Astrocyte (in vitro differentiated cells and primary cell): ENCODE results near the gene OR6C2. TPM values are rescaled to one million over a fixed set of nuclear protein-coding genes. Genes with fewer than 3 reads are reported as not detected.

Experiments used
- DNase-seq: peaks from one replicate; pipeline ENCODE4 v3.0.0-alpha.2; 2010; ENCODE audit warnings: low read depth
- FAIRE-seq: peaks from 2 replicates; lab custom pipeline; 2011; peaks lifted over from hg19 to GRCh38; lab: Jason Lieb, UNC
- H2AFZ ChIP-seq: 2 replicates; pipeline ENCODE4 v1.6.0; 2012; ENCODE audit warnings: low read depth, low read length, inconsistent platforms
- H3K27ac ChIP-seq: 2 replicates; pipeline ENCODE4 v1.5.1; 2011; ENCODE audit warnings: low read depth, low read length, inconsistent platforms
- H3K27me3 ChIP-seq: 2 replicates; pipeline ENCODE4 v1.6.0; 2011; ENCODE audit warnings: low read length, inconsistent platforms; ENCODE audit not compliant: insufficient read depth
- H3K36me3 ChIP-seq: 2 replicates; pipeline ENCODE4 v1.5.1; 2011; ENCODE audit warnings: low read length, inconsistent platforms; ENCODE audit not compliant: insufficient read depth
- H3K4me1 ChIP-seq: 2 replicates; pipeline ENCODE4 v1.5.1; 2011; ENCODE audit warnings: low read length, inconsistent platforms; ENCODE audit not compliant: insufficient read depth
- H3K4me2 ChIP-seq: 2 replicates; pipeline ENCODE4 v1.6.0; 2012; ENCODE audit warnings: low read length, inconsistent platforms
- H3K4me3 ChIP-seq: 2 replicates; pipeline ENCODE4 v1.5.1; 2011; ENCODE audit warnings: low read depth, mild to moderate bottlenecking, low read length, inconsistent platforms; ENCODE audit not compliant: insufficient read depth
- H3K79me2 ChIP-seq: 2 replicates; pipeline ENCODE4 v1.6.0; 2012; ENCODE audit warnings: mild to moderate bottlenecking, low read length, inconsistent platforms; ENCODE audit not compliant: insufficient read depth
- H3K9ac ChIP-seq: 2 replicates; pipeline ENCODE4 v1.6.0; 2012; ENCODE audit warnings: mild to moderate bottlenecking, low read length, inconsistent platforms
- H3K9me3 ChIP-seq: 2 replicates; pipeline ENCODE4 v1.5.1; 2012; ENCODE audit warnings: low read depth, mild to moderate bottlenecking, low read length, inconsistent platforms; ENCODE audit not compliant: insufficient read depth
- H4K20me1 ChIP-seq: 2 replicates; pipeline ENCODE4 v1.6.0; 2012; ENCODE audit warnings: low read length, inconsistent platforms; ENCODE audit not compliant: insufficient read depth
- H3K27ac Mint-ChIP-seq: one replicate; pipeline ENCODE4 v1.8.0; 2021; ENCODE audit warnings: mild to moderate bottlenecking, mixed read lengths; ENCODE audit not compliant: unreplicated experiment
- H3K27me3 Mint-ChIP-seq: one replicate; pipeline ENCODE4 v1.8.0; 2021; ENCODE audit warnings: low read depth, mixed read lengths; ENCODE audit not compliant: unreplicated experiment
- H3K36me3 Mint-ChIP-seq: one replicate; pipeline ENCODE4 v1.8.0; 2021; ENCODE audit warnings: low read depth, mixed read lengths; ENCODE audit not compliant: unreplicated experiment
- H3K4me1 Mint-ChIP-seq: one replicate; pipeline ENCODE4 v1.8.0; 2021; ENCODE audit warnings: low read depth, mixed read lengths; ENCODE audit not compliant: unreplicated experiment
- H3K4me3 Mint-ChIP-seq: one replicate; pipeline ENCODE4 v1.8.0; 2021; ENCODE audit warnings: mild to moderate bottlenecking, moderate library complexity, mixed read lengths; ENCODE audit not compliant: unreplicated experiment
- H3K9me3 Mint-ChIP-seq: one replicate; pipeline ENCODE4 v1.8.0; 2021; ENCODE audit warnings: mild to moderate bottlenecking, mixed read lengths; ENCODE audit not compliant: unreplicated experiment
- CTCF ChIP-seq: IDR thresholded peaks from 2 replicates; pipeline ENCODE4 v1.5.1; 2011; ENCODE audit warnings: low read depth, mild to moderate bottlenecking, inconsistent platforms, low read length, moderate library complexity; ENCODE audit not compliant: insufficient read depth
- EZH2 ChIP-seq: IDR thresholded peaks from 2 replicates; pipeline ENCODE4 v1.6.1; 2012; ENCODE audit warnings: mild to moderate bottlenecking, low read length, inconsistent platforms; ENCODE audit not compliant: insufficient read depth
- total RNA-seq: library from RNA; stranded (reverse); gene quantifications from 2 replicates; pipeline ENCODE4 v1.2.1, GENCODE V29; 2021

Gene OR6C2
- total RNA-seq, 1 donor from 2014 or later = not detected

DNA sequence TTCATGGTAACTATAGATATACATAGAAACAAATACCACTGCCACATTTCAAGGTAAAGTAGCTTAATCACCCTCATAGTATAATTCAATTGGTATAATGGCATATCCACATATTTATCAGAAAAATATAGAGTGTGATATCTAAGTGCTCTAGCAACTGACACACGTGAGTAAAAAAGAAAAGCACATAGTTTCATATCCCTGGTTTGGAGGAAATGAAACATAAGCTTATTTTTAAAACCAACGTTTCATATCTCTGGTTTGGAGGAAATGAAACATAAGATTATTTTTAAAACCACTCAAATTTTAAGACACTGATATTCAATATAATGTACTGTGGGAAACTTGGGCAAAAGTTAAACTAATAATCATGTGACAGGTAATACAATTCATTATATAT is 24.0 kb downstream of the OR6C2 start:
- no peaks in the 10 kb centered on the region for H3K4me1 ChIP-seq
- H3K36me3 Mint-ChIP-seq = no peaks in the 10 kb centered on the region
- peaks cover 4% of the 10 kb centered on the region for H3K9me3 Mint-ChIP-seq
- H3K36me3 ChIP-seq = no peaks in the 10 kb centered on the region
- DNase-seq (no peak), FAIRE-seq (no peak)
- H3K9ac ChIP-seq = no peak overlapping the region
- no peak overlapping the region for H3K4me2 ChIP-seq
- no peaks in the 10 kb centered on the region for H3K9me3 ChIP-seq
- H3K4me3 Mint-ChIP-seq = no peak overlapping the region
- H3K27ac Mint-ChIP-seq = no peak overlapping the region
- no peaks in the 10 kb centered on the region for H3K27me3 Mint-ChIP-seq
- no peak overlapping the region for H3K27ac ChIP-seq
- H4K20me1 ChIP-seq = no peaks in the 10 kb centered on the region
- H3K4me3 ChIP-seq = no peak overlapping the region
- no peak for TF ChIP-seq EZH2
- no peak for TF ChIP-seq CTCF
- no peak overlapping the region for H2AFZ ChIP-seq
- no peaks in the 10 kb centered on the region for H3K79me2 ChIP-seq
- peaks cover 5% of the 10 kb centered on the region for H3K4me1 Mint-ChIP-seq
- no peaks in the 10 kb centered on the region for H3K27me3 ChIP-seq

- Histone ChIP-seq H3K9me3 (no peaks in the 10 kb centered on the region), H3K4me1 (no peaks in the 10 kb centered on the region), H3K4me3 (no peak overlapping the region), H2AFZ (no peak overlapping the region), H3K36me3 (no peaks in the 10 kb centered on the region), H3K79me2 (no peaks in the 10 kb centered on the region), H3K4me2 (no peak overlapping the region), H3K27ac (no peak overlapping the region), H3K9ac (no peak overlapping the region), H4K20me1 (no peaks in the 10 kb centered on the region), H3K27me3 (no peaks in the 10 kb centered on the region)
- Mint-ChIP-seq H3K27ac (no peak overlapping the region), H3K36me3 (no peaks in the 10 kb centered on the region), H3K9me3 (peaks cover 4% of the 10 kb centered on the region), H3K4me1 (peaks cover 5% of the 10 kb centered on the region), H3K4me3 (no peak overlapping the region), H3K27me3 (no peaks in the 10 kb centered on the region)
- DNase-seq (no peak), FAIRE-seq (no peak)
- TF ChIP-seq EZH2 = no peak
- no peak for TF ChIP-seq CTCF
Measured at GRCh38 chr12:55469291-55469690, 25.4 kb downstream of the OR6C2 start.

DNA sequence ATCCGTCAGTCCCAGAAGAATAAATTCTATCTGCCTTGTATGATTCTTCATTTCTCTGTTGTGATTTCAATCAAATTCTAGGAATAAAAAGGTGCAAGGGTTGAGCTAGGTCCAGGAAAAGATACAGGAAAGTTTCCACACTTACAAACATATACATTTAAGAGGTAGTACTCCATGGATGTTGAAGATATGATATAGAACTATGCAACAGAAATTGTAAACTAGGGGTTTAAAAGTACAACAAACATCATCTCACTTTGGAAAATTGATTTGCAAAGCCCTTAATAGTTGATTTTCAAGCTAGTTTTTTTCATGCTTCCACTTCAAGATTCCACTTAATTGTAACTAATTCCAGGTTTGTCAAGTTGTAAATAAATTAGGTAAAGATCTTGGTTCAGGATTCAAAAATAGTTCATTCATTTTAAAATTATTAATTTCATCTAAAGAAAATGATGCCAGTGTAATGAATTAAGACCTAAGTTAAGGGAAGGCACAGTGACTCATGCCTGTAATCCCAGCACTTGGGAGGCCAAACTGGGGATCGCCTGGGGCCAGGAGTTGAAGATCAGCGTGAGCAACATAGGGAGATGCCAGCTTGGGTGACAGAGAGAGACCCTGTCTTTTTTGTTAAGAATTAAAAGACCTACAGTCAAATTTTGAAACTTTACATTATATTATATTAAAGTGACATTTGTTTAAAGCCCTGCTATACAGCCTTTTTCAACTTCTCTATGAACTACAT is 26.4 kb downstream of the OR6C2 start, which contains the start of gene OR6C70:
TSS of gene OR6C70 (minus strand) at position 51 of the 742 bp plus-strand sequence. CDS start at position 51, 0 bp downstream.
- Histone ChIP-seq H3K4me3 (no peak within 1 kb of the TSS), H3K79me2 (no peaks in the 10 kb centered on the region), H3K4me1 (no peaks in the 10 kb centered on the region), H3K27ac (no peak within 1 kb of the TSS), H3K36me3 (no peaks in the 10 kb centered on the region), H3K4me2 (no peak within 1 kb of the TSS), H3K27me3 (no peaks in the 10 kb centered on the region), H2AFZ (no peak within 1 kb of the TSS), H3K9ac (no peak within 1 kb of the TSS), H4K20me1 (no peaks in the 10 kb centered on the region), H3K9me3 (no peaks in the 10 kb centered on the region)
- H3K36me3 Mint-ChIP-seq = no peaks in the 10 kb centered on the region
- peaks cover 5% of the 10 kb centered on the region for H3K4me1 Mint-ChIP-seq
- DNase-seq (no peak), FAIRE-seq (no peak)
- H3K27ac Mint-ChIP-seq = no peak within 1 kb of the TSS
- no peaks in the 10 kb centered on the region for H3K27me3 Mint-ChIP-seq
- no peak within 1 kb of the TSS for H3K4me3 Mint-ChIP-seq
- H3K9me3 Mint-ChIP-seq = no peaks in the 10 kb centered on the region
- no peak for TF ChIP-seq EZH2
- no peak for TF ChIP-seq CTCF
